Measurements from ENCODE around the gene AKAP8.
"Not testable (repeated sequence)": the region's sequence is repeated elsewhere in the genome, so short reads cannot be mapped to it uniquely, and the experiment has no call there.

Gene AKAP8

GRCh38 chr19:15419413-15420025 lies 39.9 kb upstream of the AKAP8 start:
- DNase-seq (no peak), ATAC-seq (replicated peaks) (no peak)
- Mint-ChIP-seq H3K4me1 (ENCODE audit: low read depth in 2 of 2) (peaks cover 31 to 37% of the 10 kb centered on the region in 2 donors), H3K36me3 (ENCODE audit: insufficient read depth) (peaks cover 18% of the 10 kb centered on the region), H3K27ac (peak overlapping the region; percentile 89 to 99), H3K4me3 (peak overlapping the region; percentile 95 to 98), H3K27me3 (no peaks in the 10 kb centered on the region), H3K9me3 (no peaks in the 10 kb centered on the region)

GRCh38 chr19:15418579-15419412 lies 39.2 kb upstream of the AKAP8 start, which contains the start of gene AKAP8L:
AKAP8L (minus strand) TSS chr19:15418988; CDS start chr19:15418923, 65 bp downstream.
- no peaks in the 10 kb centered on the region for H3K9me3 Mint-ChIP-seq
- H3K27me3 Mint-ChIP-seq = no peaks in the 10 kb centered on the region
- peak within 1 kb of the TSS; percentile 89 to 99 for H3K27ac Mint-ChIP-seq
- ATAC-seq (replicated peaks) (peak; percentile 90), DNase-seq (peak; percentile 98 to 99 (median 98))
- peak within 1 kb of the TSS; percentile 95 to 98 for H3K4me3 Mint-ChIP-seq
- peaks cover 18% of the 10 kb centered on the region for H3K36me3 Mint-ChIP-seq (ENCODE audit: insufficient read depth)
- H3K4me1 Mint-ChIP-seq (ENCODE audit: low read depth in 2 of 2) = peaks cover 32 to 38% of the 10 kb centered on the region in 2 donors

GRCh38 chr19:15418231-15418578 lies 38.6 kb upstream of the AKAP8 start:
- H3K4me3 Mint-ChIP-seq = peak overlapping the region; percentile 95 to 98
- H3K36me3 Mint-ChIP-seq (ENCODE audit: insufficient read depth) = peaks cover 18% of the 10 kb centered on the region
- ATAC-seq (replicated peaks) (no peak), DNase-seq (no peak)
- peaks cover 36 to 42% of the 10 kb centered on the region in 2 donors for H3K4me1 Mint-ChIP-seq (ENCODE audit: low read depth in 2 of 2)
- no peaks in the 10 kb centered on the region for H3K9me3 Mint-ChIP-seq
- no peaks in the 10 kb centered on the region for H3K27me3 Mint-ChIP-seq
- peak overlapping the region; percentile 89 to 99 for H3K27ac Mint-ChIP-seq

- Mint-ChIP-seq H3K27ac (peak overlapping the region; percentile 89 to 99), H3K9me3 (no peaks in the 10 kb centered on the region), H3K36me3 (ENCODE audit: insufficient read depth) (peaks cover 20% of the 10 kb centered on the region), H3K27me3 (no peaks in the 10 kb centered on the region), H3K4me1 (ENCODE audit: low read depth in 2 of 2) (peaks cover 38 to 46% of the 10 kb centered on the region in 2 donors), H3K4me3 (peak overlapping the region; percentile 95 to 98)
- ATAC-seq (replicated peaks) (no peak), DNase-seq (no peak)
These were observed 38.1 kb upstream of the AKAP8 start for GRCh38 chr19:15417699-15418098.

- no peaks in the 10 kb centered on the region for H3K27me3 Mint-ChIP-seq
- ATAC-seq (replicated peaks) (no peak), DNase-seq (no peak)
- H3K36me3 Mint-ChIP-seq (ENCODE audit: insufficient read depth) = peaks cover 33% of the 10 kb centered on the region
- H3K4me3 Mint-ChIP-seq = peak overlapping the region in 1 of 2 donors; percentile 28
- peak overlapping the region in 1 of 2 donors; percentile 20 for H3K27ac Mint-ChIP-seq
- H3K4me1 Mint-ChIP-seq (ENCODE audit: low read depth in 2 of 2) = peaks cover 26 to 47% of the 10 kb centered on the region in 2 donors
- no peaks in the 10 kb centered on the region for H3K9me3 Mint-ChIP-seq
These were observed 33.2 kb upstream of the AKAP8 start for GRCh38 chr19:15412832-15413231.

GRCh38 chr19:15411351-15411750 lies 31.8 kb upstream of the AKAP8 start:
- H3K27me3 Mint-ChIP-seq, H3K4me3 Mint-ChIP-seq: not testable (repeated sequence)
- peaks cover 21 to 32% of the 10 kb centered on the region in 2 donors for H3K4me1 Mint-ChIP-seq (ENCODE audit: low read depth in 2 of 2)

GRCh38 chr19:15404780-15405211 lies 25.2 kb upstream of the AKAP8 start:
- ATAC-seq (replicated peaks) (no peak), DNase-seq (no peak)
- H3K27ac Mint-ChIP-seq = peak overlapping the region; percentile 65 to 87
- H3K36me3 Mint-ChIP-seq (ENCODE audit: insufficient read depth) = peaks cover 49% of the 10 kb centered on the region
- no peaks in the 10 kb centered on the region for H3K27me3 Mint-ChIP-seq
- no peaks in the 10 kb centered on the region for H3K9me3 Mint-ChIP-seq
- H3K4me3 Mint-ChIP-seq = peak overlapping the region in 1 of 2 donors; percentile 49
- peaks cover 27 to 31% of the 10 kb centered on the region in 2 donors for H3K4me1 Mint-ChIP-seq (ENCODE audit: low read depth in 2 of 2)

More at GRCh38 chr19:15411351-15411750, 31.8 kb upstream of the AKAP8 start:
- H3K9me3 Mint-ChIP-seq; DNase-seq; ATAC-seq (replicated peaks): not testable (repeated sequence)
- Mint-ChIP-seq H3K36me3 (ENCODE audit: insufficient read depth) (peaks cover 40% of the 10 kb centered on the region), H3K27ac (peak overlapping the region in 1 of 2 donors; percentile 23)

GRCh38 chr19:15404097-15404779 lies 24.7 kb upstream of the AKAP8 start:
- Mint-ChIP-seq H3K36me3 (ENCODE audit: insufficient read depth) (peaks cover 50% of the 10 kb centered on the region), H3K9me3 (no peaks in the 10 kb centered on the region), H3K27ac (peak overlapping the region; percentile 65 to 87), H3K27me3 (no peaks in the 10 kb centered on the region), H3K4me1 (ENCODE audit: low read depth in 2 of 2) (peaks cover 26 to 27% of the 10 kb centered on the region in 2 donors), H3K4me3 (peak overlapping the region in 1 of 2 donors; percentile 49)
- no peak for ATAC-seq (replicated peaks)
- DNase-seq = no peak

GRCh38 chr19:15403151-15403531 lies 23.6 kb upstream of the AKAP8 start:
- Mint-ChIP-seq H3K27me3 (no peaks in the 10 kb centered on the region), H3K4me3 (no peak overlapping the region), H3K9me3 (no peaks in the 10 kb centered on the region), H3K36me3 (ENCODE audit: insufficient read depth) (peaks cover 52% of the 10 kb centered on the region), H3K27ac (peak overlapping the region in 1 of 2 donors; percentile 59), H3K4me1 (ENCODE audit: low read depth in 2 of 2) (peaks cover 22 to 25% of the 10 kb centered on the region in 2 donors)
- DNase-seq (no peak), ATAC-seq (replicated peaks) (no peak)

GRCh38 chr19:15402411-15403150 lies 23.0 kb upstream of the AKAP8 start:
- DNase-seq (no peak), ATAC-seq (replicated peaks) (no peak)
- Mint-ChIP-seq H3K9me3 (no peaks in the 10 kb centered on the region), H3K27me3 (no peaks in the 10 kb centered on the region), H3K27ac (no peak overlapping the region), H3K36me3 (ENCODE audit: insufficient read depth) (peaks cover 52% of the 10 kb centered on the region), H3K4me1 (ENCODE audit: low read depth in 2 of 2) (peaks cover 22 to 25% of the 10 kb centered on the region in 2 donors), H3K4me3 (no peak overlapping the region)

GRCh38 chr19:15401397-15401710 lies 21.8 kb upstream of the AKAP8 start:
- ATAC-seq (replicated peaks) (no peak), DNase-seq (no peak)
- Mint-ChIP-seq H3K27me3 (no peaks in the 10 kb centered on the region), H3K36me3 (ENCODE audit: insufficient read depth) (peaks cover 60% of the 10 kb centered on the region), H3K27ac (peak overlapping the region in 1 of 2 donors; percentile 66), H3K9me3 (no peaks in the 10 kb centered on the region), H3K4me3 (no peak overlapping the region), H3K4me1 (ENCODE audit: low read depth in 2 of 2) (peaks cover 23 to 29% of the 10 kb centered on the region in 2 donors)

GRCh38 chr19:15400521-15401396 lies 21.2 kb upstream of the AKAP8 start:
- DNase-seq (no peak), ATAC-seq (replicated peaks) (no peak)
- Mint-ChIP-seq H3K27me3 (no peaks in the 10 kb centered on the region), H3K4me1 (ENCODE audit: low read depth in 2 of 2) (peaks cover 19 to 29% of the 10 kb centered on the region in 2 donors), H3K27ac (peak overlapping the region; percentile 49 to 66), H3K36me3 (ENCODE audit: insufficient read depth) (peaks cover 62% of the 10 kb centered on the region), H3K9me3 (no peaks in the 10 kb centered on the region), H3K4me3 (no peak overlapping the region)
